Superior temporal gyrus (tissue), 1 donor: ENCODE results near the gene KRTAP19-1.
"Not testable (repeated sequence)": the region's sequence is repeated elsewhere in the genome, so short reads cannot be mapped to it uniquely, and the experiment has no call there.

Experiments
- DNase-seq: peaks from one replicate; pipeline ENCODE4 v3.0.0-alpha.2; 2016; ENCODE audit errors: extremely low spot score

The KRTAP19-1 gene

GRCh38 chr21:30480145-30480544, at the start of gene KRTAP19-1:
Gene KRTAP19-1, minus strand, starts transcription at chr21:30480367. Its CDS starts 50 bp downstream, at chr21:30480317.
- no peak for DNase-seq

- no peak for DNase-seq
Measured at GRCh38 chr21:30518876-30519275, 38.7 kb upstream of the KRTAP19-1 start.

GRCh38 chr21:30515681-30516080, 35.5 kb upstream of the KRTAP19-1 start:
- DNase-seq, result no peak

- not testable (repeated sequence) for DNase-seq
Measured at GRCh38 chr21:30505621-30506205, 25.5 kb upstream of the KRTAP19-1 start.

DNA sequence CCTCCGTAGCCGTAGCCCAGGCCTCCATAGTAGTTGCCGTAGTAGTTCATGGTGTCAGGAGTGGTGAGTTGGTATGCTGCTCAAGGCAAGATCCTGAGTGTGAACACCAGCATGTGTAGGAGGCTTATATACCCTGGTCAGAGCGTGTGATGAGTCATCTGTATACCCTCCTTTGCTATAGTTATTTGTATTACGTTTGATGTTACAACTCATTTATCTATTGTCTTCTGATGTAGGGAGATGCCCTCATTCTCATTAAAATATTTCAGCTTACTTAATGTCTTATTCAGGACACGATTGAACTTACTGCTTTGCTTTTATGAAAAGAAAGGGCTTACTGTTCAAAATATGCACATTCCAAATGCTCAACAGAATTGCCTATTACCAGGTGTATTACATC, 21.9 kb upstream of the KRTAP19-1 start, which contains the start of gene KRTAP19-5:
Gene KRTAP19-5, minus strand, starts transcription at position 101 of the 400 bp plus-strand sequence. Its CDS starts 51 bp downstream, at position 50.
- no peak for DNase-seq

DNA sequence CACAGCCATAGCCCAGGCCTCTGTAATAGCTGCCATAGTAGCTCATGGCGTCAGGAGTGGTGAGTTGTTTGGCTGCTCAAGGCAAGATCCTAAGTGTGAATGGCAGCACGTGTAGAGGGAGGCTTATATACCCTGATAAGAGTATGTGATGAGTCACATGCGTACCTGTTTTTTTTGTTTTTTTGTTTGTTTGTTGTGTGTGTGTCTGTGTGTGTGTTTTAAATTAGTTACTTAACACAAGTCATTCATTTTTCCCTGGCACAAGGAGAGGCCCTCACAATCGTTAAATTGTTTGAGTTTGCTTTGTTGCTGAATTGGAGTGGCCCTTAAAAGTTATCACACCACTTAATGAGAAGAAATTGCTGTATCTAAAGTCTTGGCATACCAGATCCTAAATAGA, 16.9 kb upstream of the KRTAP19-1 start, which contains the start of gene KRTAP19-4:
Gene KRTAP19-4, minus strand, starts transcription at position 101 of the 400 bp plus-strand sequence. Its CDS starts 55 bp downstream, at position 46.
- DNase-seq, result no peak

DNA sequence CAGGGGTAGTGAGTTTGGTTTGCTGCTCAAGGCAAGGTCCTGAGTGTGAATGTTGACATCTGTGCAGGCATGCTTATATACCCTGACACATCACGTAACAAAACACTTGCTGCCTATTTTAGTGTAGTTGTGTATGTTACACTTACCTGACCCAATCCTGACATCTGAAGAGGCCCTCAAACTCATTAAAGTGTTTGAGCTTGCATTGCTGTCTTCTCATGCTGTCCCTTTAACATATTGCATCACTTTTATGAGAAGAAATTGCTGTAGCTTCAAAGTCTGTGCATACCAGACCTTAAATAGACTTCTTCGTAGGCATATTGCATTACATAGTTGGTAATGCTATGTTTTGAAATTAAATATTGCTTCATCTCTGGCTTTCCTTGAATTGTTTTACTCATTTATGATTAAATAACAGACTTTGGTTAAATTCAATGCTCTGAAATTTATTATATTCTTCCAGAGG, 11.8 kb upstream of the KRTAP19-1 start, which contains the start of gene KRTAP19-3:
Gene KRTAP19-3, minus strand, starts transcription at position 51 of the 466 bp plus-strand sequence. CDS start 56 bp downstream, outside the sequence.
- no peak for DNase-seq

DNA sequence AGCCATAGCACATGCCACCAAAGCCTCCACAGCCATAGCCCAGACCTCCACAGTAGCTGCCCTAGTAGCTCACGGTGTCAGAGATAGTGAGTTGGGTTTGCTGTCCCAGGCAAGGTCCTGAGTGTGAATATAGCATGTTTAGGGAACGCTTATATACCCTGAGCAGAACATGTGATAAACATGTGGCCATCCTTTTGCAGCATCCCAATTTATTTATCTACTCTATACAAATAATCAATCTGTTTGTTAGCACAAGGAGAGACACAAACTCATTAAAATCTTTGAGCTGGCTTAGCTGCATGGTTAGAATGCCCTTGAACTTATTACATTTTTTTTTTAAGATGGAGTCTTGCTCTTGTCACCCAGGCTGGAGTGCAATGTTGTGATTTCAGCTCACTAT, 7.2 kb upstream of the KRTAP19-1 start, which contains the start of gene KRTAP19-2:
Gene KRTAP19-2, minus strand, starts transcription at position 101 of the 400 bp plus-strand sequence. Its CDS starts 88 bp downstream, at position 13.
- no peak for DNase-seq

DNA sequence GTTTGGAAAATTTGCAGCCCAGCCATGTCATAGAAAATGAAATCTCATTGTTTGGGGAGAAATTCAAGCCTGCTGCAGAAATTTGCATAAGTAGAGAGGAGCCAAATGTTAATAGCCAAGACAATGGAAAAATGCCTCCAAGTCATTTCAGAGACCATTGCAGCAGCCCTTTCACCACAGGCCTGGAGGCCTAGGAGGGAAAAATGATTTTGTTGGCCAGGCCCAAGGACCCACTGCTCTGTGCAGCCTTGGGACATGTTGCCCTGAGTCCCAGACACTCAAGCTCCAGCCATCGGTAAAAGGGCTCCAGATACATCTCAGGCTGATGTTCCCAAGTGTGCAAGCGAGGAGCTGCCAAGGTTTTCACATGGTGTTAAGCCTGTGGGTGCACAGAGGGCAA, 6.0 kb upstream of the KRTAP19-1 start:
- no peak for DNase-seq

DNA sequence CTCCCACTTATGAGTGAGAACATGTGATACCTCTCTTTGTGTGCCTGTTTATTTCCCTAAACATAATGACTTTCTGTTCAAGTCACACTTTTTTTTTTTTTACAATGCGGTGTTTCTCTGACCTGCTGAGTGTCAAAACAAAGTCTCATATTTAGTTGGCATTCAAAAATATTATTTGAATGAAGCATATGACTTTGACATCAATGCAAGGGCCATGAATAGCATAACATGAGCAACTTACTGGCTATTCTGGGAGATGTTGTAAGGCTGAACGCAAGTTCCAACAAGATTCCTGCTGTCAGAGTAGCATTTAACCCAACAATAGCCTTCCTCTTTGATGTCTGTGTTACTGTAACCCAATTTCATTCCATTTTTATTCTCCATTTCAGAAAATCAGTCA, 2.0 kb upstream of the KRTAP19-1 start:
- DNase-seq, result no peak

- no peak for DNase-seq
Measured at GRCh38 chr21:30479259-30479658, 908 bp downstream of the KRTAP19-1 start.

DNA sequence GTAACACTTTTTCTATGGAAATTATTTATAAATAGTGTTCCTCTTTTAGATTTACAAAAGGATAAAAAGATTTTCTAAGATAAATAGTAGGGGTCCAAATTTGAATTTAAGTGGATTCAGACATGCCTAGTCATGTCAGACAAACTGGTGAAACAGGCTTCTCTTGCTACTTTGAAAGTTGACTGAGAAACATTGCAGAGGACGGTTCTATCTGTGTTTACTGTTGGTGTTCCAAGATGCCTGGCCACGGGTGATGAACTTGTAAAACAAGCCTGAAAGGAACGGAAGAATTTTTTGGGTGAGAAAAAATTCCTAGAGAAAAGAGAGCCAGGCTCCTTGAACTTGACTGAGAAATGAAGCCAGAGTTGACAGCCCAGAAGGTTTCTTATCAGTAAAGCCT, 2.2 kb downstream of the KRTAP19-1 start:
- no peak for DNase-seq

- no peak for DNase-seq
Measured at GRCh38 chr21:30468900-30469714, 11.1 kb downstream of the KRTAP19-1 start.

DNA sequence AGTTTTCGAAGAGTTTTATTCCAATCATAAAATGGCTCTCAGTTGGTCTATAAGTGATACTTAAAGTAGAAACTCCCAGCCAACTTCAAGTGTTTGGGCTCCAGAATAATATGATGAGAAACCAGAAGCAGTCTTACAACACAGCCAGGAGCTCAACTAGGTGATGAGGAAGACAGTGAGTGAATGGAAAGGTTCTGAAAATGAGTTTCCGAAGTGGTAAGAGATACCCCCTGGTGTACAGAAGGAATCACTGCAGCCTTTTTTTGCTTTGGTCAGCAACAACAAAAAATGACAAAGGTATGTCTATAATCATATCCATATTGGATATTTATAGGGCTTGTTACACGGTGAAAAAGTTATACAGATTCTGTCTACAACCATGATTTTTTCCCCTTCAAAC, 16.5 kb downstream of the KRTAP19-1 start:
- DNase-seq, result no peak

- no peak for DNase-seq
Measured at GRCh38 chr21:30448514-30448913, 31.7 kb downstream of the KRTAP19-1 start.

DNA sequence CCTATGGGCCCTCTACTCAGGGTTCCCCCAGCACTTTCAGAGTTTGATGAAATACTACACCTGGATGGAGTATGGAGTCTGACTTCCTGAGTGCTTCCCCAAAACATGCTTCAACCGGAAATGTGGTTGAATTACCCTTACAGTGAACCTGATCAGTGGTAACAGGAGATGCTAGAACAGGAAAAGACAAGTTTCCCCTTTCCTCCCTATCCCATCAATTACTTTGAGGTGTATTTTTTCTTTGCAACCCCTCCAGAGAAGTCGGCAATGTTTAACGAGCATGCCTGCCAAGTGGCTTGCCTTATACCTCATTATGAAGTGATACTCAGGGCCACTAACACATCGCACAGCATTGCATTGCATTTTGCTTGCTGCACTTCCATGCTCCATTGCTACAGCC, 33.1 kb downstream of the KRTAP19-1 start:
- DNase-seq, result no peak

DNA sequence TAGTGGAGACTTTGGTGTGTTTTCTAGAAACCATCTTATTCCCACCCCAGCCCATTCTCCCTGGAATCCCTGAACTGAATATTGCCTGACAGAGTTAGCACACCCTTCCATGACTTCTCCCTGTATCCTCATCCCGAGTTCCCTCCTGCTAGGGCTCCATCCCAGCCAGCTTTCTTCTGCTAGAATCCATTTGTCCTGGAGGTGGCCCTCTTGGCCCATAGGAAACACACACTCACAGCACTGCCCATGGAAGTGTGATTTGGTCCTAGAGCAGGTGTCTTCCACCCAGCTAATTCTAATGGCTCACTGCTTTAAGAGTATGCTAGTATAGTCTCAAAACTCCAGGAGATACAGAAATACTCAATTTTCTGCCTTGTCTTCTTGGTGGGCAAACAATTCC, 36.0 kb downstream of the KRTAP19-1 start:
- DNase-seq, result no peak

- DNase-seq, result no peak
Measured at GRCh38 chr21:30443226-30443625, 36.9 kb downstream of the KRTAP19-1 start.

DNA sequence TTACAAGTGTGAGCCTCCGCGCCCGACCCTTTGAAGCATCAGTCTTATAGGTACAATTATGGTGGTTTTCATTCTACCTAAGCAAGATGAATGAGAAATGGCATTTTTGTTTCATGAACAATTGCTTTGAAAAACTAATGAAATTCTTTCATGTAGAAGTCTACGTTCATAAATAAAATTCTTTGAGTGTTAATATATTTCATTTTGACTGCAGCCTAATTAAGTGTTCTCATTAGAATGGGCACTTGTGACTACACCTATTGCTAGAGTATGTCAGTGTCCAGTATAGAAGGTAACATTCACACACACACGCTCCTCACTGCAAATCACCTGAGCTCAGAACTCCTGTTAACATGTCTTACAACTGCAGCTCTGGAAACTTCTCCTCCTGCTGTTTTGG, 40.2 kb downstream of the KRTAP19-1 start, which contains the start of gene KRTAP15-1:
Gene KRTAP15-1, plus strand, starts transcription at position 301 of the 400 bp plus-strand sequence. Its CDS starts 53 bp downstream, at position 354.
- no peak for DNase-seq

DNA sequence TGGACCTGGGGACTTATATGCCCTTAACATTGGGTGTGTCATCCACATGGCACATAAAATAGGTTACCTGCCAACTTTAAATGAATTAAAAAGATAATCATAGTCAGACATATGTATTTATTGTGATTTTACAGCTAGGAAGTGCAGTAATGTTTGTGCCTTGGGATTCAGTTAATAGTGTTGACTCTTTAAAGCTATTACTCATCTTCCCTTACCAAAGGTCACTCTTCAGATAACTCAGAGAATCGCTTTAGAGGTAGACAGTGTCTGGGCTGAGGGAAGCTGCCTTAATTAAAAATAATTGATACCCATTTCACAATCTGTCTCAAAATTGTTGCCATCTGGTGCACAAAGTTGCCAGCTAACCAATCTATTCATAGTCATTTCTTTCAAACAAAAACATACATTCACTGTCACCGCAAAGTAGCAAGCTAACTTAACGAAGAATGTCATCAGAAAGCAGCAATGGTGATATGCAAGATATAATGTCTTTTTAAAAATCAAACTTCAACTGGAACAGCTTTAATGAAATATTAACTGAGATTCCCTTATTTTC, 43.1 kb downstream of the KRTAP19-1 start:
- no peak for DNase-seq

DNA sequence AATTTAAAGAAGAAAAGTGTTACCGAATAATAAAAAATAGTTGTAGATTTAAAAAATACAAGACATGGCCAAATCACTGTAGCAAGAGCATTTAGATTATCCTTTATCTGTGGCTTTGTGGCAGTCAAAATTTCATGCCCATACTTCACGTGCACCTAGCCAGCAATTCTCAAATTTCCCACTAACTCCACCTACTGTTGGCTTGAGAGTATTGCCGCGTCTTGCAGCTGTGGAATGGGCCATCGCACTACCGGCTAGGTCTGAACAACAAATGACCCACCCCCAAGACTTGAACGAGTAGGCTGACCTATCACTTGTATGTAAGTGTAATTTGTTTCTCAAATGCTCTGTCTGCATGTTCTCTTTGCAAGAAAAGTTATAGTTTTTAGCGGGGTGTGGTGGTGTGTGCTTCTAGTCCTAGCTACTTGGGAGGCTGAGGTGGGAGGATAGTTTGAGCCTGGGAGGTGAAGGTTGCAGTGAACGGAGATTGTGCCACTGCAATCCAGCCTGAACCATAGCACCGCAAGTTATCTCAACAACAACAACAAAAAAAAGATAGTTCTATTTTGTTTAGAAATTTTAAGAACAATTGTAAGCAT, 46.0 kb downstream of the KRTAP19-1 start:
- peak; percentile 11 for DNase-seq
